Keratinocyte (primary cell): ENCODE data around the gene RELL2. TPM values are rescaled to one million over a fixed set of nuclear protein-coding genes. Genes with fewer than 3 reads are reported as not detected.

ENCODE experiments used
- DNase-seq: peaks from one replicate; pipeline ENCODE4 v3.0.0-alpha.2; 2011; ENCODE audit warnings: low read depth, missing footprints, low spot score
- FAIRE-seq: peaks from 2 replicates; lab custom pipeline; 2011; peaks lifted over from hg19 to GRCh38; lab: Jason Lieb, UNC
- H2AFZ ChIP-seq: 2 replicates; pipeline ENCODE4 v1.6.0; 2012; ENCODE audit warnings: low read length, control low read depth, inconsistent platforms; ENCODE audit not compliant: control insufficient read depth
- H3K27ac ChIP-seq: 2 replicates; pipeline ENCODE4 v1.5.1; 2011; ENCODE audit warnings: low read length; ENCODE audit not compliant: control insufficient read depth, insufficient read depth
- H3K27me3 ChIP-seq: 3 replicates; pipeline ENCODE4 v1.6.0; 2011; ENCODE audit warnings: low read length; ENCODE audit not compliant: control insufficient read depth, insufficient read depth; ENCODE audit errors: extremely low read depth
- H3K36me3 ChIP-seq, 2 experiments: 2 replicates in 1 of 2; 3 replicates in 1 of 2; pipeline ENCODE4 v1.5.1; 2011; ENCODE audit warnings: low read length in 2 of 2, mild to moderate bottlenecking in 1 of 2; ENCODE audit not compliant: control insufficient read depth in 2 of 2, insufficient read depth in 2 of 2; ENCODE audit errors: extremely low read depth in 1 of 2
- H3K4me1 ChIP-seq: 3 replicates; pipeline ENCODE4 v1.5.1; 2011; ENCODE audit warnings: low read length; ENCODE audit not compliant: control insufficient read depth, insufficient read depth; ENCODE audit errors: extremely low read depth
- H3K4me2 ChIP-seq: 3 replicates; pipeline ENCODE4 v1.6.0; 2011; ENCODE audit warnings: low read depth, low read length; ENCODE audit not compliant: control insufficient read depth, insufficient read depth; ENCODE audit errors: extremely low read depth
- H3K4me3 ChIP-seq, 3 experiments: fragments of 200-600 bp in 1 of 3; sonication (generic) in 1 of 3; 2 replicates in 2 of 3; 3 replicates in 1 of 3; pipeline ENCODE4 v1.5.1; 2011 to 2016; ENCODE audit warnings: low read length in 3 of 3, mild to moderate bottlenecking in 3 of 3, control low read depth in 2 of 3, inconsistent platforms in 1 of 3, low read depth in 1 of 3, mixed read lengths in 1 of 3, mixed run types in 1 of 3, moderate library complexity in 1 of 3; ENCODE audit not compliant: control insufficient read depth in 2 of 3, insufficient read depth in 2 of 3; ENCODE audit errors: extremely low read depth in 1 of 3
- H3K79me2 ChIP-seq: 2 replicates; pipeline ENCODE4 v1.6.0; 2012; ENCODE audit warnings: low read length; ENCODE audit not compliant: control insufficient read depth, insufficient read depth
- H3K9ac ChIP-seq: 3 replicates; pipeline ENCODE4 v1.6.0; 2011; ENCODE audit warnings: low read length; ENCODE audit not compliant: control insufficient read depth, insufficient read depth; ENCODE audit errors: extremely low read depth
- H3K9me1 ChIP-seq: 3 replicates; pipeline ENCODE4 v1.6.0; 2011; ENCODE audit warnings: low read length; ENCODE audit not compliant: control insufficient read depth, insufficient read depth; ENCODE audit errors: extremely low read depth
- H3K9me3 ChIP-seq: 2 replicates; pipeline ENCODE4 v1.5.1; 2012; ENCODE audit warnings: low read depth, low read length; ENCODE audit not compliant: control insufficient read depth
- H4K20me1 ChIP-seq: 3 replicates; pipeline ENCODE4 v1.6.0; 2011; ENCODE audit warnings: low read length; ENCODE audit not compliant: control insufficient read depth, insufficient read depth; ENCODE audit errors: extremely low read depth
- EZH2 ChIP-seq: IDR thresholded peaks from one replicate; pipeline ENCODE4 v1.6.1; 2012; ENCODE audit warnings: inconsistent platforms, mild to moderate bottlenecking, low read length, moderate library complexity
- dilution Hi-C: fragments of 300-500 bp; cut with MboI; formaldehyde crosslinking; loops from one replicate; pipeline ENCODE4 v1.7.0; 2020; ENCODE audit warnings: low sequenced_read_pairs; ENCODE audit not compliant: extremely low pct_ligation_motif_present
- polyA plus RNA-seq, 5 experiments: library from polyadenylated mRNA; depleted of rRNA in 3 of 5; stranded (reverse) in 3 of 5; stranded (forward) in 1 of 5; unstranded in 1 of 5; fragments of >200 nt; gene quantifications; 1 replicate in 1 of 5; 2 replicates in 3 of 5; 3 replicates in 1 of 5; pipeline versions ENCODE4 v1.2.1 to v1.2.3, GENCODE V29; 2011 to 2012; ENCODE audit warnings: missing spikeins in 2 of 5, low read depth in 1 of 5, low replicate concordance in 1 of 5
- TF ChIP-seq, protein P1 (sequence below), 3 experiments: IDR thresholded peaks in 1 of 3; conservative IDR thresholded peaks in 1 of 3; optimal IDR thresholded peaks in 1 of 3; 2 replicates in 2 of 3; 3 replicates in 1 of 3; pipeline versions ENCODE3 to v1.5.1; 2011; ENCODE audit warnings: low read length in 3 of 3, mild to moderate bottlenecking in 3 of 3, moderate library complexity in 2 of 3, control low read depth in 1 of 3, inconsistent platforms in 1 of 3; ENCODE audit not compliant: insufficient read depth in 2 of 3; ENCODE audit errors: extremely low read depth in 1 of 3

The RELL2 gene
- polyA plus RNA-seq, 1 donor (not counting 4 experiments of a cell fraction or from before 2014, with no cell fraction given): 8.9 TPM

DNA sequence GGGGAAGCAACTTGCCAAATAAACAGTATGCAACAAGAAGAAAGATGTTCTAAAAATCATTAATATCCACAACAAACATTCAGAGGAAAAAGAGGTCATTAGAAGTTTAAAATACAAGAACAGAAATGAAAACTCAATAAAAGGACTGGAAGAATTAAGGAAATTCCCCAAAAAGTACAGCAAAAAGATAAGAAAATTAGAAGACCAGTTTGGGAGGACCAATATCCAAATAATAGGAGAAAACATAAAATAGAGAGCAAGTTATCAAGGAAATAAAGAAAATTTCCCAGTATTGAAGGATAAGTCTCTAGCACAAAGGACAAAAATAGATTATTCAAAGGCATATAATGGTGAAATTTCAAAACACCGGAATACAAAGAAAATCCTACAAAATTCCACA lies 39.9 kb upstream of the RELL2 start:
- H3K4me3 ChIP-seq: no peak overlapping the region
- H3K36me3 ChIP-seq: peaks cover 2 to 4% of the 10 kb centered on the region in 2 experiments
- no peaks in the 10 kb centered on the region for H3K9me1 ChIP-seq
- DNase-seq: no peak
- no peaks in the 10 kb centered on the region for H3K27me3 ChIP-seq
- TF ChIP-seq, protein P1, sequence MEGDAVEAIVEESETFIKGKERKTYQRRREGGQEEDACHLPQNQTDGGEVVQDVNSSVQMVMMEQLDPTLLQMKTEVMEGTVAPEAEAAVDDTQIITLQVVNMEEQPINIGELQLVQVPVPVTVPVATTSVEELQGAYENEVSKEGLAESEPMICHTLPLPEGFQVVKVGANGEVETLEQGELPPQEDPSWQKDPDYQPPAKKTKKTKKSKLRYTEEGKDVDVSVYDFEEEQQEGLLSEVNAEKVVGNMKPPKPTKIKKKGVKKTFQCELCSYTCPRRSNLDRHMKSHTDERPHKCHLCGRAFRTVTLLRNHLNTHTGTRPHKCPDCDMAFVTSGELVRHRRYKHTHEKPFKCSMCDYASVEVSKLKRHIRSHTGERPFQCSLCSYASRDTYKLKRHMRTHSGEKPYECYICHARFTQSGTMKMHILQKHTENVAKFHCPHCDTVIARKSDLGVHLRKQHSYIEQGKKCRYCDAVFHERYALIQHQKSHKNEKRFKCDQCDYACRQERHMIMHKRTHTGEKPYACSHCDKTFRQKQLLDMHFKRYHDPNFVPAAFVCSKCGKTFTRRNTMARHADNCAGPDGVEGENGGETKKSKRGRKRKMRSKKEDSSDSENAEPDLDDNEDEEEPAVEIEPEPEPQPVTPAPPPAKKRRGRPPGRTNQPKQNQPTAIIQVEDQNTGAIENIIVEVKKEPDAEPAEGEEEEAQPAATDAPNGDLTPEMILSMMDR (optimal IDR thresholded peaks at IDR 0.05 in 1 of 3, IDR thresholded peaks at IDR 0.05 in 1 of 3, conservative IDR thresholded peaks at IDR 0.05 in 1 of 3; ENCODE audit: extremely low read depth in 1 of 3, insufficient read depth in 2 of 3, low read length in 3 of 3): no peak
- TF ChIP-seq EZH2: no peak
- H3K4me1 ChIP-seq: peaks cover 7% of the 10 kb centered on the region
- FAIRE-seq: no peak
- peaks cover 85% of the 10 kb centered on the region for H3K79me2 ChIP-seq
- dilution Hi-C loops: no loop called here
- no peak overlapping the region for H2AFZ ChIP-seq
- H3K4me2 ChIP-seq: no peak overlapping the region
- no peaks in the 10 kb centered on the region for H4K20me1 ChIP-seq
- H3K9ac ChIP-seq: no peak overlapping the region
- H3K9me3 ChIP-seq: no peaks in the 10 kb centered on the region
- no peak overlapping the region for H3K27ac ChIP-seq

DNA sequence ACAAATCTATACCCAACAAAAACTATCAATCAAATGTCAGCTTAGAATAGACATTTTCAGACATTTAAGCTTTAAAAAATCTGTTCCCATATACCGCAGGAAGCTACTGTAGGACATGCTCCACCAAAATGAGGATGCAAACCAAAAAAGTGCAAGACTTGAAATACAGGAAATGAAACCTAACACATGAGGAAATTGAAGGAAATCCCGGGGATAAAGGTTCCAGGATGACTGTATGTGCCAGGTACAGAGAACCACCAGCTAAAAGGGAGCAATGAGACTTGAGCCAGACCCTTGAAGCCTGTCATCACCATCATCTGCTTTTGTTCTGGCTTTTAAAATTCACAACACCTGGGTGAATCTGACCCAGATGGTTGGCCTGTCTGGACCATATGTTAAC lies 39.4 kb upstream of the RELL2 start:
- H3K4me3 ChIP-seq: no peak overlapping the region
- H3K36me3 ChIP-seq: peaks cover 2 to 4% of the 10 kb centered on the region in 2 experiments
- H3K27me3 ChIP-seq: no peaks in the 10 kb centered on the region
- peaks cover 5% of the 10 kb centered on the region for H3K4me1 ChIP-seq
- peaks cover 86% of the 10 kb centered on the region for H3K79me2 ChIP-seq
- TF ChIP-seq, protein P1 (optimal IDR thresholded peaks at IDR 0.05 in 1 of 3, IDR thresholded peaks at IDR 0.05 in 1 of 3, conservative IDR thresholded peaks at IDR 0.05 in 1 of 3; ENCODE audit: extremely low read depth in 1 of 3, insufficient read depth in 2 of 3, low read length in 3 of 3): no peak
- no peak for TF ChIP-seq EZH2
- no peaks in the 10 kb centered on the region for H4K20me1 ChIP-seq
- no peak for DNase-seq
- dilution Hi-C loops: no loop called here
- H3K27ac ChIP-seq: peak overlapping the region; percentile 50
- no peak overlapping the region for H2AFZ ChIP-seq
- no peaks in the 10 kb centered on the region for H3K9me3 ChIP-seq
- H3K9me1 ChIP-seq: no peaks in the 10 kb centered on the region
- no peak overlapping the region for H3K9ac ChIP-seq
- no peak for FAIRE-seq
- H3K4me2 ChIP-seq: no peak overlapping the region
